GM12873 (cell line): ENCODE measurements around the gene ATP5F1D.

Source experiments
- TF ChIP-seq, protein P1 (sequence below): IDR thresholded peaks from 2 replicates; pipeline ENCODE4 v1.5.1; 2012; ENCODE audit warnings: low read depth, mild to moderate bottlenecking, moderate library complexity, low read length, control low read depth; ENCODE audit not compliant: insufficient read depth; ENCODE audit errors: missing control alignments

The ATP5F1D gene

GRCh38 chr19:1218751-1219567 is 22.6 kb upstream of the ATP5F1D start:
- TF ChIP-seq, protein P1, sequence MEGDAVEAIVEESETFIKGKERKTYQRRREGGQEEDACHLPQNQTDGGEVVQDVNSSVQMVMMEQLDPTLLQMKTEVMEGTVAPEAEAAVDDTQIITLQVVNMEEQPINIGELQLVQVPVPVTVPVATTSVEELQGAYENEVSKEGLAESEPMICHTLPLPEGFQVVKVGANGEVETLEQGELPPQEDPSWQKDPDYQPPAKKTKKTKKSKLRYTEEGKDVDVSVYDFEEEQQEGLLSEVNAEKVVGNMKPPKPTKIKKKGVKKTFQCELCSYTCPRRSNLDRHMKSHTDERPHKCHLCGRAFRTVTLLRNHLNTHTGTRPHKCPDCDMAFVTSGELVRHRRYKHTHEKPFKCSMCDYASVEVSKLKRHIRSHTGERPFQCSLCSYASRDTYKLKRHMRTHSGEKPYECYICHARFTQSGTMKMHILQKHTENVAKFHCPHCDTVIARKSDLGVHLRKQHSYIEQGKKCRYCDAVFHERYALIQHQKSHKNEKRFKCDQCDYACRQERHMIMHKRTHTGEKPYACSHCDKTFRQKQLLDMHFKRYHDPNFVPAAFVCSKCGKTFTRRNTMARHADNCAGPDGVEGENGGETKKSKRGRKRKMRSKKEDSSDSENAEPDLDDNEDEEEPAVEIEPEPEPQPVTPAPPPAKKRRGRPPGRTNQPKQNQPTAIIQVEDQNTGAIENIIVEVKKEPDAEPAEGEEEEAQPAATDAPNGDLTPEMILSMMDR = no peak

DNA sequence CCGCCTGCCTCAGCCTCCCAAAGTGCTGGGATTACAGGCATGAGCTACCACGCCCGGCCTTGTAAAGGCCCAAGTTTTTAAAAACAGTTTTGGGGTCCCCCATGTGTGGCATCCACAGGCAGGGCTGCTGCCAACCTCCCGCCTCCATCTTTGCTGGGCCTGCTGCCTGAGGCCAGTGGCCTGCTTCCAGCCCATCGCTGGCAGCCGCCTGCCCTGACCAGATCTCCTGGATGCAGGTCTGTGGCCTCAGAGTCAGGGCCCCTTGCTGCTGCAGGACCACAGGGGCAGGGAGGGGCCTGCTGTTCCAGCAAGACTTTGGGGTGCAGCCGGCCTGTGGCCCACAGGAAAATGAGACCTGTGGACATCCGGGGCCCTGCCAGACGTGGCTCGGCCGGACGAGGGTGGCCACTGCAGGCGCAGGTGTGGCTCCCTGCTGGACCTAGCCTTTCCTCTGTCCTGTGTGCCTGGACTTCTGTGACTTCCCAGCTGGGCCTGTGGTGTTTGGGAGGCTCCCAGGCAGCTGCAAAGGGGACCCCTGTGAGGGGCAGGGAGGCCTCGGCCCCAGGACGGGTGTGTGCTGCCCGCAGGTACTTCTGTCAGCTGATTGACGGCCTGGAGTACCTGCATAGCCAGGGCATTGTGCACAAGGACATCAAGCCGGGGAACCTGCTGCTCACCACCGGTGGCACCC is 21.6 kb upstream of the ATP5F1D start:
- TF ChIP-seq, protein P1 = no peak

- TF ChIP-seq, protein P1 = no peak
Measured at GRCh38 chr19:1220477-1220930, 21.0 kb upstream of the ATP5F1D start.

DNA sequence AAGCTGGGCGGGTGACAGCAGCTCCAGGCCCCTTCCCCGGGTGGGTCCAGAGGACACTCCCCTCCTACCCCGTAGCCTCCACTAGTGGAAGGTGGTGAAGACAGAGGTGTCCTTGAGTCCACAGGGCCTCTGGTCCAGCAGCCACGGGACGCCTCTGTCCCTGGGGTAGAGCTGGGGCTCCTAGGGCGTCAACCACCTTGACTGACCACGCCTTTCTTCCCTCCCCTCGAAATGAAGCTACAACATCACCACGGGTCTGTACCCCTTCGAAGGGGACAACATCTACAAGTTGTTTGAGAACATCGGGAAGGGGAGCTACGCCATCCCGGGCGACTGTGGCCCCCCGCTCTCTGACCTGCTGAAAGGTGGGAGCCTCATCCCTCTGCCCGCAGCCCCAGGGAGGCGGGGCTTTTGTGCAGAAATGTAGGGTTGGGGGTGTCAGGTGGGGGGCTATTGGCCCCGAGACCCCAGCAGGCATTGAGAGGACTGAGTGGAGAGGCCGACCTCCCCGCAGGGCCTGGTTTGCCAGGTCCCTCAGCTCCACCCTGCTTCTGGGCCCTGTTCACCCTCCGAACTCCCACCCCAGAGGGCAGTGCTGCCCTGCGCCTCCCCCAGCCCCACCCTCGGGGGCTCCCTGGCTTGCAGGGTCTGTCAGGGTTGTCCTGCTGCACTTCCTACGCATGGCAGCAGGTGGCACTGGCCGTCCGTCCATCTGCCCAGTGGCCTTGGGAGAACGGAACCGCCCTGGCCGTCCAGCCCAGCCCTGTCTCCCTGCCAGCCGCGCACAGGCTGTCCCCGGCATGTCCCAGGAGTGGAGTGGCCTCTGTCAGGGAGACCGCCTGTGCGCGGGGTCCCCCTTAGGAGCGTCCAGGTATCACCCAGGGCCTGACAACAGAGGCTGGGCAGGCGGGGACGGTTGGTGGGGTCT is 20.3 kb upstream of the ATP5F1D start:
- TF ChIP-seq, protein P1 = peak; percentile 42

- TF ChIP-seq, protein P1 = no peak
Measured at GRCh38 chr19:1221904-1222255, 19.7 kb upstream of the ATP5F1D start.

DNA sequence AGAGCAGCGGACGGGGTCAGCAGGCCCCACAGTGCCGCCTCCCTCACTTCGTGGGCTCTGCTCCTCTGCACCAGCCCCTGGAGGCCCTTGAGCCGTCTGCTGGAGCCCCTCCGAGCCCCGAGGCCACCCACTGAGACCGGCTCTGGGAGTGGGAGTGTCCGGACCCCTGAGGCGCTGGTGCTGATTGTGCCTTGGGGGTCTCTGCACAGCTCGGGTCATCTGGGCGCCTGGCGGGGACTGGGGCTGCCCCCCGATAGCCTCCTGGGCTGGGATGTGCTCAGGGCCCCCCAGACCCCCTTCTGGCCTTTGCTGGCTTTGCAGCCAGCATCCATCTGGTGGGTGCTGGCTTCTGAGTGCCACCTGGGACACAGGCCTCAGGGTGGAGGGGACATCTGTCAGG is 19.2 kb upstream of the ATP5F1D start:
- TF ChIP-seq, protein P1 = peak; percentile 40
